CD8-positive, alpha-beta memory T cell (primary cell): Measurements from ENCODE around the gene BRD4. TPM values are rescaled to one million over a fixed set of nuclear protein-coding genes. Genes with fewer than 3 reads are reported as not detected.

Experiments
- CTCF ChIA-PET: fragments of 350-600 bp; sonication (Branson Sonifier 250); formaldehyde crosslinking; loops from one replicate; lab custom pipeline; 2021; ENCODE audit warnings: antibody characterized with exemption; lab: Charles Lee
- POLR2A ChIA-PET: fragments of 350-600 bp; sonication (Branson Sonifier 250); formaldehyde crosslinking; loops from one replicate; lab custom pipeline; 2021; ENCODE audit warnings: antibody characterized with exemption; lab: Charles Lee
- DNase-seq, 5 donors: peaks; one replicate each; pipeline versions ENCODE4 v3.0.0 to v3.0.0-alpha.2; 2020 to 2022; ENCODE audit warnings: mixed read lengths in 1 of 5
- H3K27ac ChIP-seq: one replicate; pipeline ENCODE4 v1.7.0; 2013; ENCODE audit warnings: low read depth, mild to moderate bottlenecking, low read length, moderate library complexity
- H3K27me3 ChIP-seq: 2 replicates; pipeline ENCODE4 v1.7.0; 2013; ENCODE audit warnings: low read length, mild to moderate bottlenecking; ENCODE audit not compliant: insufficient read depth, poor library complexity, severe bottlenecking
- H3K36me3 ChIP-seq: 2 replicates; pipeline ENCODE4 v1.7.0; 2013; ENCODE audit warnings: mild to moderate bottlenecking, low read length, moderate library complexity; ENCODE audit not compliant: insufficient read depth
- H3K4me1 ChIP-seq: 2 replicates; pipeline ENCODE4 v1.7.0; 2013; ENCODE audit warnings: mild to moderate bottlenecking, low read length, moderate library complexity; ENCODE audit not compliant: insufficient read depth
- H3K4me3 ChIP-seq: 2 replicates; pipeline ENCODE4 v1.7.0; 2013; ENCODE audit warnings: mild to moderate bottlenecking, low read length
- H3K9me3 ChIP-seq: 2 replicates; pipeline ENCODE4 v1.7.0; 2013; ENCODE audit warnings: mild to moderate bottlenecking, low read length
- H3K27ac Mint-ChIP-seq, 8 donors: one replicate each; pipeline ENCODE4 v1.8.0; 2020 to 2021; ENCODE audit warnings: mixed read lengths in 8 of 8, mild to moderate bottlenecking in 6 of 8, inconsistent platforms in 3 of 8, moderate library complexity in 3 of 8
- H3K27me3 Mint-ChIP-seq, 2 donors: one replicate each; pipeline ENCODE4 v1.8.0; 2020 to 2021; ENCODE audit warnings: mixed read lengths in 2 of 2, mild to moderate bottlenecking in 1 of 2, moderate library complexity in 1 of 2
- H3K36me3 Mint-ChIP-seq, 3 donors: one replicate each; pipeline ENCODE4 v1.8.0; 2020 to 2021; ENCODE audit warnings: mixed read lengths in 3 of 3, inconsistent platforms in 1 of 3, mild to moderate bottlenecking in 1 of 3
- H3K4me1 Mint-ChIP-seq, 3 donors: one replicate each; pipeline ENCODE4 v1.8.0; 2020 to 2021; ENCODE audit warnings: mixed read lengths in 3 of 3, inconsistent platforms in 1 of 3, mild to moderate bottlenecking in 1 of 3
- H3K4me3 Mint-ChIP-seq, 7 donors: one replicate each; pipeline ENCODE4 v1.8.0; 2020 to 2021; ENCODE audit warnings: mixed read lengths in 7 of 7, mild to moderate bottlenecking in 6 of 7, moderate library complexity in 4 of 7, inconsistent platforms in 2 of 7
- H3K9me3 Mint-ChIP-seq, 5 donors: one replicate each; pipeline ENCODE4 v1.8.0; 2020 to 2022; ENCODE audit warnings: mixed read lengths in 5 of 5, mild to moderate bottlenecking in 3 of 5, moderate library complexity in 2 of 5, inconsistent platforms in 1 of 5
- polyA plus RNA-seq: library from polyadenylated mRNA; unstranded; fragments of 300-500 nt; fragmentation: Illumina TruSeq; gene quantifications from one replicate; pipeline ENCODE4 v1.2.3, GENCODE V29; 2021
- total RNA-seq, 2 experiments: library from RNA; stranded (reverse); gene quantifications; one replicate each; pipeline ENCODE4 v1.2.3, GENCODE V29; 2021

BRD4 gene
- total RNA-seq: 100 to 1,000 TPM; 101 to 109 TPM
- polyA plus RNA-seq: 35.3 TPM

- H3K36me3 Mint-ChIP-seq: peaks cover 0 to 15% (median 3%) of the 10 kb centered on the region in 3 donors
- no peaks in the 10 kb centered on the region for H3K9me3 Mint-ChIP-seq
- Histone ChIP-seq H3K36me3 (no peaks in the 10 kb centered on the region), H3K4me3 (peak within 1 kb of the TSS; percentile 80), H3K4me1 (peaks cover 37% of the 10 kb centered on the region), H3K9me3 (no peaks in the 10 kb centered on the region), H3K27me3 (no peaks in the 10 kb centered on the region), H3K27ac (peak within 1 kb of the TSS; percentile 80)
- H3K4me1 Mint-ChIP-seq: peaks cover 38 to 54% (median 41%) of the 10 kb centered on the region in 3 donors
- DNase-seq: peak; percentile 68 to 85 (median 72)
- peak within 1 kb of the TSS; percentile 92 to 98 (median 96) for H3K27ac Mint-ChIP-seq
- peak within 1 kb of the TSS; percentile 91 to 98 (median 97) for H3K4me3 Mint-ChIP-seq
- POLR2A ChIA-PET: interaction anchor here (0.5 to 2.3 kb wide), 2 partner anchors 46 to 102 kb away, joined by 3 to 20 read pairs; partner anchors contain the start of gene AKAP8
- H3K27me3 Mint-ChIP-seq: peaks cover 0 to 4% of the 10 kb centered on the region in 2 donors
- CTCF ChIA-PET: interaction anchor here (1.3 kb wide), 2 partner anchors 46 to 86 kb away, joined by 4 to 5 read pairs; partner anchors contain the start of gene AKAP8L
These were observed at the start of gene BRD4 for GRCh38 chr19:15332311-15332996. Gene BRD4 (minus strand): TSS chr19:15332539. CDS start chr19:15273099, 59,440 bp downstream.

GRCh38 chr19:15381864-15382263 lies 49.5 kb upstream of the BRD4 start:
- Mint-ChIP-seq H3K4me3 (peak overlapping the region in 4 of 7 donors; percentile 36 to 100 (median 73)), H3K4me1 (peaks cover 22 to 31% (median 29%) of the 10 kb centered on the region in 3 donors), H3K36me3 (peaks cover 0 to 23% (median 0%) of the 10 kb centered on the region in 3 donors), H3K27ac (peak overlapping the region in 5 of 8 donors; percentile 5 to 86 (median 51)), H3K9me3 (no peaks in the 10 kb centered on the region), H3K27me3 (peaks cover 0 to 1% of the 10 kb centered on the region in 2 donors)
- ChIA-PET CTCF (no interaction called here), POLR2A (interaction anchor here (0.7 to 1.8 kb wide), 2 partner anchors 37 to 73 kb away, joined by 4 to 7 read pairs; partner anchors contain the start of gene AKAP8L)
- Histone ChIP-seq H3K36me3 (no peaks in the 10 kb centered on the region), H3K4me3 (no peak overlapping the region), H3K27ac (no peak overlapping the region), H3K9me3 (no peaks in the 10 kb centered on the region), H3K4me1 (peaks cover 21% of the 10 kb centered on the region), H3K27me3 (no peaks in the 10 kb centered on the region)
- no peak for DNase-seq

- Histone ChIP-seq H3K4me3 (no peak overlapping the region), H3K9me3 (no peaks in the 10 kb centered on the region), H3K27me3 (no peaks in the 10 kb centered on the region), H3K4me1 (peaks cover 25% of the 10 kb centered on the region), H3K27ac (no peak overlapping the region), H3K36me3 (no peaks in the 10 kb centered on the region)
- H3K4me3 Mint-ChIP-seq: peak overlapping the region in 6 of 7 donors; percentile 36 to 100 (median 95)
- H3K27ac Mint-ChIP-seq: peak overlapping the region; percentile 4 to 93 (median 66)
- H3K27me3 Mint-ChIP-seq: peaks cover 0 to 1% of the 10 kb centered on the region in 2 donors
- peaks cover 0 to 23% (median 0%) of the 10 kb centered on the region in 3 donors for H3K36me3 Mint-ChIP-seq
- POLR2A ChIA-PET: no interaction called here
- H3K4me1 Mint-ChIP-seq: peaks cover 26 to 36% (median 34%) of the 10 kb centered on the region in 3 donors
- CTCF ChIA-PET: no interaction called here
- H3K9me3 Mint-ChIP-seq: no peaks in the 10 kb centered on the region
- DNase-seq: no peak
These were observed 49.1 kb upstream of the BRD4 start for GRCh38 chr19:15381429-15381828.

DNA sequence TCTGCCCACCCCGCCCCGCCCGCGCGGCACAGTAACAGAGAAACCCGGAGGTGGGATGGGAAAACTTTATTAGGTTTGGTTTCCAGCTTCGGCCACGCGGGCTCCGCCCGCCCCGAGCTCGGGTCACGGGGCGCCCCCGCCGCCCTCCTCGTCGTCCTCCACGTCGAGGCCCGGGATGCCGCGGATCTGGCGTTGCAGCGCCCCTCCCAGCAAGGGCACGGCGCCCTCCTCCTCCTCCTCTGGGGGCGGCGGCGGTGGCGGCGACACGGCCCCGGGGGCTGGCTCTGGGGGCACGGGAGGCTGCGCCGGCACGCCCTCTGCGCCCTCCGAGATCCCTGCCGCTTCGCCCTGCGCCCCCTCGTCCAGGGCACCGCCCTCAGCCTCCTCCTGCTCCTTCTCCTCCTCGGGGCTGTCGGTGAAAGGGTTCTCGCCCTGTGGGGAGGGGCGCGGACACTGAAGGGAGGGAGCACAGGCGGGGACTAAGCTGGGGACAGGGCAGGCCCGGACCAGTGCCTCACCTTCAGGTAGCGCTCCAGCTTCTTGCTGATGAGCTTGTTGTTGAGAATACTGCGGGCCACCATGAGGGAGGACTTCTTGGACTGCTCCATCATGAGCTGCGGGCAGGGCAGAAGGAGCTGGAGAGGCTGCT lies 47.8 kb upstream of the BRD4 start:
- no peaks in the 10 kb centered on the region for H3K27me3 ChIP-seq
- ChIA-PET CTCF (interaction anchor here (1.1 to 3.5 kb wide), 6 partner anchors 12 to 175 kb away, joined by 3 to 34 read pairs (median 3); partner anchors contain the start of gene AKAP8L), POLR2A (interaction anchor here (0.5 to 3.3 kb wide), 13 partner anchors 9 to 807 kb away, joined by 3 to 61 read pairs (median 6); partner anchors contain the start of genes AKAP8L and BRD4)
- DNase-seq: no peak
- H3K4me1 ChIP-seq: peaks cover 28% of the 10 kb centered on the region
- H3K4me3 ChIP-seq: peak overlapping the region; percentile 51
- no peaks in the 10 kb centered on the region for H3K9me3 Mint-ChIP-seq
- H3K4me1 Mint-ChIP-seq: peaks cover 28 to 41% (median 38%) of the 10 kb centered on the region in 3 donors
- peak overlapping the region; percentile 92 to 100 (median 100) for H3K4me3 Mint-ChIP-seq
- no peaks in the 10 kb centered on the region for H3K36me3 ChIP-seq
- no peaks in the 10 kb centered on the region for H3K9me3 ChIP-seq
- peak overlapping the region; percentile 51 for H3K27ac ChIP-seq
- H3K27ac Mint-ChIP-seq: peak overlapping the region; percentile 81 to 100 (median 97)
- peaks cover 0 to 22% (median 0%) of the 10 kb centered on the region in 3 donors for H3K36me3 Mint-ChIP-seq
- peaks cover 0 to 1% of the 10 kb centered on the region in 2 donors for H3K27me3 Mint-ChIP-seq

- no peaks in the 10 kb centered on the region for H3K36me3 ChIP-seq
- H3K27me3 ChIP-seq: no peaks in the 10 kb centered on the region
- peak within 1 kb of the TSS; percentile 100 for H3K4me3 ChIP-seq
- no peaks in the 10 kb centered on the region for H3K9me3 ChIP-seq
- peak within 1 kb of the TSS; percentile 97 for H3K27ac ChIP-seq
- H3K27ac Mint-ChIP-seq: peak within 1 kb of the TSS; percentile 86 to 100 (median 100)
- peaks cover 0 to 28% (median 0%) of the 10 kb centered on the region in 3 donors for H3K36me3 Mint-ChIP-seq
- H3K4me1 ChIP-seq: peaks cover 28% of the 10 kb centered on the region
- H3K9me3 Mint-ChIP-seq: no peaks in the 10 kb centered on the region
- POLR2A ChIA-PET: interaction anchor here (0.5 to 3.3 kb wide), 16 partner anchors 9 to 256 kb away, joined by 3 to 61 read pairs (median 5); partner anchors contain the start of genes AKAP8L and BRD4
- H3K27me3 Mint-ChIP-seq: peaks cover 0 to 1% of the 10 kb centered on the region in 2 donors
- CTCF ChIA-PET: interaction anchor here (1.0 to 3.5 kb wide), 10 partner anchors 11 to 176 kb away, joined by 3 to 34 read pairs (median 4); partner anchors contain the start of genes AKAP8L and BRD4
- peak; percentile 96 to 99 (median 98) for DNase-seq
- peaks cover 29 to 49% (median 40%) of the 10 kb centered on the region in 3 donors for H3K4me1 Mint-ChIP-seq
- H3K4me3 Mint-ChIP-seq: peak within 1 kb of the TSS; percentile 92 to 100 (median 100)
These were observed 47.0 kb upstream of the BRD4 start, which contains the start of gene AKAP8 for GRCh38 chr19:15379083-15379998. Gene AKAP8 (minus strand): TSS chr19:15379787. CDS start chr19:15379731, 56 bp downstream.

DNA sequence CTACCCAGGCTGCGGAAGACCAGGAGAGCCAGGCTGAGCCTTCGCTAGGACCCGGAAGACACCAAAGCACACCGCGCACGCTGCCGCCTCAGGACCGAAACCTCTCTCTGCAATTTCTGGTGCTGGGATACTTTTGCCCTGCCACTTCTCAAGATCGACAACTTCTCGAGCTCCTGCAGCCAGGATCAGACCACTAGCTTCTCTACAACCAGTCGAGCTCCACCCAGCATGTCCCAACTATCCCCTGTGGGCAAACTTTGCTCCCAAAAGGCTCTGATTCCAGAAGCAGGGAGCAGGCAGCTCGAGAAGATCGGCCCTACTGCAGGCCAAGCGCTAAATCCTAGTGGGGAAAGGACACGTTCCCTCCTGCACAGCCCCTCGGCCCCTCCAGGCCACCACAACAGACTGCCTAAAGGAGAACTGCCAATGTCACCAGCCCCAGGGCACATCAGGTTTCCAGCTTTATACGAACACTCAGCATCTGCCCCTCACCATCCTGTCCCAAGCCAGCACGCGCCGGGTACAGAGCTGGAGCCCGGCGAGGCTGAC lies 46.3 kb upstream of the BRD4 start:
- H3K27me3 ChIP-seq: no peaks in the 10 kb centered on the region
- Mint-ChIP-seq H3K4me3 (peak overlapping the region; percentile 92 to 100 (median 99)), H3K27me3 (peaks cover 0 to 1% of the 10 kb centered on the region in 2 donors), H3K4me1 (peaks cover 29 to 52% (median 40%) of the 10 kb centered on the region in 3 donors), H3K9me3 (no peaks in the 10 kb centered on the region), H3K27ac (peak overlapping the region; percentile 86 to 100 (median 96)), H3K36me3 (peaks cover 0 to 34% (median 0%) of the 10 kb centered on the region in 3 donors)
- H3K27ac ChIP-seq: peak overlapping the region; percentile 97
- no peaks in the 10 kb centered on the region for H3K36me3 ChIP-seq
- peak; percentile 23 to 61 (median 36) for DNase-seq
- ChIA-PET CTCF (interaction anchor here (1.0 to 3.5 kb wide), 6 partner anchors 19 to 177 kb away, joined by 3 to 34 read pairs (median 5); partner anchors contain the start of genes AKAP8L and BRD4), POLR2A (interaction anchor here (0.5 to 3.3 kb wide), 10 partner anchors 14 to 253 kb away, joined by 3 to 61 read pairs (median 5); partner anchors contain the start of genes AKAP8L and BRD4)
- peak overlapping the region; percentile 100 for H3K4me3 ChIP-seq
- peaks cover 28% of the 10 kb centered on the region for H3K4me1 ChIP-seq
- no peaks in the 10 kb centered on the region for H3K9me3 ChIP-seq
